Tibial artery (tissue), 4 donors: ENCODE data around the gene PAFAH1B2.
A peak's percentile ranks its signal among the peaks of the same experiment; 100 is the strongest.

Experiments
- DNase-seq, 2 donors: peaks; one replicate each; pipeline ENCODE4 v3.0.0-alpha.2; 2019
- H3K27ac ChIP-seq, 2 donors: fragments of 200-600 bp; sonication (generic) in 1 of 2; 1 replicate in 1 of 2; 2 replicates in 1 of 2; pipeline ENCODE4 v1.5.1; 2018 to 2019; ENCODE audit warnings: mild to moderate bottlenecking in 1 of 2
- H3K27me3 ChIP-seq, 2 donors: fragments of 200-600 bp; sonication (generic) in 1 of 2; one replicate each; pipeline versions ENCODE4 v1.5.1 to v1.6.0; 2016 to 2019
- H3K36me3 ChIP-seq, 3 donors: fragments of 200-600 bp; sonication (generic) in 2 of 3; one replicate each; pipeline ENCODE4 v1.5.1; 2016 to 2019; ENCODE audit warnings: mild to moderate bottlenecking in 2 of 3
- H3K4me1 ChIP-seq, 4 donors: fragments of 200-600 bp; sonication (generic) in 2 of 4; 1 replicate in 3 of 4; 2 replicates in 1 of 4; pipeline ENCODE4 v1.5.1; 2016 to 2019
- H3K4me3 ChIP-seq, 2 donors: fragments of 200-600 bp; sonication (generic) in 1 of 2; 1 replicate in 1 of 2; 2 replicates in 1 of 2; pipeline ENCODE4 v1.5.1; 2018 to 2019; ENCODE audit warnings: mild to moderate bottlenecking in 2 of 2
- H3K9me3 ChIP-seq, 3 donors: fragments of 200-600 bp; sonication (generic) in 1 of 3; one replicate each; pipeline ENCODE4 v1.5.1; 2016 to 2019
- intact Hi-C: fragments of 100-400 bp; cut with DNase I; formaldehyde crosslinking; loops from one replicate; pipeline ENCODE4 v1.15.0; 2023; ENCODE audit warnings: low total_unique reads
- TF ChIP-seq, protein P1 (sequence below), 2 experiments: fragments of 200-600 bp in 1 of 2; fragments of 450-650 bp in 1 of 2; IDR thresholded peaks; one replicate each; pipeline ENCODE4 v1.5.1; 2017 to 2019; ENCODE audit warnings: antibody characterized with exemption in 2 of 2, mild to moderate bottlenecking in 1 of 2, moderate library complexity in 1 of 2

Gene PAFAH1B2

DNA sequence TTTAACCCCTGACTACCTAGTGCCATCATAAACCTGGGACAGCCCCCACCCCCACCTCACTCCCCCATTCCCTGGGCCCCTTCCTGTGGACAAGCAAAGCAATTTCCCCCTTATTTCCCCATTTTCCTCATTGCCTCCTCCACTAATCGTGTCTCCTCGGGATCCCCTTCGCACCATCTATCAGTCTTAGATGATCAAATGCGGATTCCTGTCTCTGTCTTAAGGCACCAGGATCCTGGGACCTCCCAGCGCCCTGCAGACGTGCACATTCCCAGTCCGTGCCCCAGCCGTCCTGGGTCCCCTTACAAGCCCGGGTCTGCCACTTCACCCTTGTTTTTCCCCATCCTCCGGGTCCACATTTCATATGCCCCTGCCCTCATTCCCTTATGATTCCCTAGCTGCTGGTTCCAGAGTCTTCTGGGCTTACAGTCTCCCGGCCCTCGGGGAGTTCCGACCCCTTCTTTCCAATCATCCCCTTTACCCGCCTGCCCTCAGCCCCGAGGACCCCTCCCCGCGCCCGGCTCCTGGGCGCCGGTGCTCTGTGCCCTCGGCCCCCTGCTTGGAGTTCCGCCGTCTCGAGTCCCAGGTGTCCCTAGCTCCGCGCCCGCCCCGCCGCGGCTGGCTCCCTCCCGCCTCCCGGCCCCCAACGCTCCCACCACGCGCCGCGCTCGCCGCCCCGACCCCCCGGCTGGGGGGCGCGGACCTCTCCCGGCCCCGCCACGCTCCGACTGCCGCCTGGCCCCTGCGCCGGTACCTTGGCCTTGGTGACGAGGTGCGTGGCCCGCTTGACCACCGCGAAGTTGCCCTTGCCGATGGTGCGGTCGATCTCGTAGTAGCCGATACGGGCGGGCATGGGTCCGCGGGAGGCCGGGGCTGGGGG is 46.5 kb upstream of the PAFAH1B2 start:
- Histone ChIP-seq H3K4me1 (peaks cover 0 to 58% (median 32%) of the 10 kb centered on the region in 4 donors), H3K4me3 (peak overlapping the region; percentile 92 to 94), H3K36me3 (no peaks in the 10 kb centered on the region), H3K9me3 (no peaks in the 10 kb centered on the region), H3K27me3 (no peaks in the 10 kb centered on the region), H3K27ac (peak overlapping the region; percentile 94 to 99)
- intact Hi-C loops: loop anchor here (5.0 to 10.0 kb wide), 2 partner anchors 103 to 125 kb away; no protein-coding TSS in a partner anchor
- peak in 1 of 2 donors; percentile 38 for DNase-seq
- TF ChIP-seq, protein P1, sequence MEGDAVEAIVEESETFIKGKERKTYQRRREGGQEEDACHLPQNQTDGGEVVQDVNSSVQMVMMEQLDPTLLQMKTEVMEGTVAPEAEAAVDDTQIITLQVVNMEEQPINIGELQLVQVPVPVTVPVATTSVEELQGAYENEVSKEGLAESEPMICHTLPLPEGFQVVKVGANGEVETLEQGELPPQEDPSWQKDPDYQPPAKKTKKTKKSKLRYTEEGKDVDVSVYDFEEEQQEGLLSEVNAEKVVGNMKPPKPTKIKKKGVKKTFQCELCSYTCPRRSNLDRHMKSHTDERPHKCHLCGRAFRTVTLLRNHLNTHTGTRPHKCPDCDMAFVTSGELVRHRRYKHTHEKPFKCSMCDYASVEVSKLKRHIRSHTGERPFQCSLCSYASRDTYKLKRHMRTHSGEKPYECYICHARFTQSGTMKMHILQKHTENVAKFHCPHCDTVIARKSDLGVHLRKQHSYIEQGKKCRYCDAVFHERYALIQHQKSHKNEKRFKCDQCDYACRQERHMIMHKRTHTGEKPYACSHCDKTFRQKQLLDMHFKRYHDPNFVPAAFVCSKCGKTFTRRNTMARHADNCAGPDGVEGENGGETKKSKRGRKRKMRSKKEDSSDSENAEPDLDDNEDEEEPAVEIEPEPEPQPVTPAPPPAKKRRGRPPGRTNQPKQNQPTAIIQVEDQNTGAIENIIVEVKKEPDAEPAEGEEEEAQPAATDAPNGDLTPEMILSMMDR (IDR thresholded peaks at IDR 0.05): no peak

DNA sequence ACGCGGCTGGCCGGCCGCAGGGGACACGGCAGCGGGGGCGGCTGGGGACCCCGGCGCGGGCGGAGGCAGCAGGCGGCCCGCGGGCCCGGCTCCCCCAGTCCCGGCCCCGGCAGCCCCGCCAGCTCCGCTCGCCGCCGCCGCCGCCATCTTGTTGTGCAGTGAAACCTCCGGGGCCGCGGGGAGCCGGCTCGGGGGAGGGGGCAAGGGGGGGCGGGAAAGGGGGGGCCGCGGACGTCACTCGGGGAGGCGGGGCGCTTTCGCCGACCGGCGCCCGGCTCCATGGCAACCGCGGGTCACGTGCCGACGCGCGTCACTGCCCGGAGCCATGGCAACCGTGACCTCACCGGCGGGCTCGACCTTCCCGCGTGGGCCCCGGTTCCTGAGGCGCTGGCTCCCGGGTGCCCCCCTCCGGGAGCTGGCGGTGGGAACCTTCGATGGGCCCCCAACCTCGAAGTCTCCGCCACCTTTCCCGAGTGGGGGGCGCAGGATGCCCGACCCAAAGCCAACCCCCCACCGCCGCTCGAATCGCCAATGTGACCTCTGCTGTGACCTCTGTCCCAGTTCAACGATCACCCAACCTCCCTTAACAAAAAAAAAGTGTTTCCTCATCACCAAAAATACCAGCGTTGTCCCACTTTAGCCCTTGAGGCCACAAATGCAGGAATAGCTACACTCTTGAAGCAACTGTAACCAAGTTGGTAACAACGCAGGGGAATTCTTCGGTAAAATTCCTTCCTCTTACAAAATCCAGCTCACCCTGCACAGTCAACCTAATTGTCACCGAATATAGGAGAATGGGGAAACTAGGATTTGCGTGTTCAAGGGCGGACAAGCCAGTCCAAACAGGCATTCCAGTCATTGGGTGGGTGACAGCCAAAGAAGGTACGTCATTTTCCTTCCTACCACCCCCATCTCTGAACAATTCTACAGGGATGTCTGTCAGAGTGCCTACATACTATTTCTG is 45.5 kb upstream of the PAFAH1B2 start, which contains the start of gene SIK3:
Gene SIK3, minus strand, starts transcription at position 160 of the 964 bp plus-strand sequence. Its CDS starts 13 bp downstream, at position 147.
- intact Hi-C loops: loop anchor here (5.0 to 10.0 kb wide), 2 partner anchors 104 to 124 kb away; no protein-coding TSS in a partner anchor

DNA sequence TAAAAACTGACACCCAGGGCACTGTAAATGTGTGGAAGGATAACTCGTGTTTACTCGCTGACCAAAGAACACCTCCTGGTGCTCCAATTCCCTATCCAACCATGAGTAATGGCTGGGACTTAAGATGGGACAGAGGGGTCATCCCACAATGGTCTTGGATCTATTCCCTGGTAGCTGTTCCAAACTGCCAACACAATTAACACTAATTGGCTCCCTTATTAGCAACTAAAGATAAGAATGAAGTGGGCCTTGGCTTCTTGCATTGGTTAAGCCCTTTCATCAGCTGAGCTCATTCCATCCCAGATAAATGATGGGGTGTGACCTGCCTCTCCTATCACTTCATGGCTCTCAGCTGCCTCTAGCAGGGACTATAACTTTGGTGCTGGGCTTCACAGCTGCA is 44.4 kb upstream of the PAFAH1B2 start:
- H3K36me3 ChIP-seq: no peaks in the 10 kb centered on the region
- intact Hi-C loops: loop anchor here (5.0 to 10.0 kb wide), 2 partner anchors 105 to 123 kb away; no protein-coding TSS in a partner anchor
- peak overlapping the region; percentile 94 to 99 for H3K27ac ChIP-seq
- no peak overlapping the region for H3K4me3 ChIP-seq
- TF ChIP-seq, protein P1 (IDR thresholded peaks at IDR 0.05): no peak
- peaks cover 0 to 37% (median 23%) of the 10 kb centered on the region in 4 donors for H3K4me1 ChIP-seq
- DNase-seq: no peak
- H3K27me3 ChIP-seq: no peaks in the 10 kb centered on the region
- no peaks in the 10 kb centered on the region for H3K9me3 ChIP-seq

More for the DNA sequence above, 45.5 kb upstream of the PAFAH1B2 start, which contains the start of gene SIK3:
- no peaks in the 10 kb centered on the region for H3K36me3 ChIP-seq
- H3K27ac ChIP-seq: peak within 1 kb of the TSS; percentile 94 to 99
- H3K27me3 ChIP-seq: no peaks in the 10 kb centered on the region
- H3K4me3 ChIP-seq: peak within 1 kb of the TSS; percentile 92 to 94
- H3K9me3 ChIP-seq: no peaks in the 10 kb centered on the region
- TF ChIP-seq, protein P1 (IDR thresholded peaks at IDR 0.05): peak in 1 of 2 experiments; percentile 9
- H3K4me1 ChIP-seq: peaks cover 0 to 49% (median 29%) of the 10 kb centered on the region in 4 donors
- DNase-seq: peak; percentile 85 to 95

DNA sequence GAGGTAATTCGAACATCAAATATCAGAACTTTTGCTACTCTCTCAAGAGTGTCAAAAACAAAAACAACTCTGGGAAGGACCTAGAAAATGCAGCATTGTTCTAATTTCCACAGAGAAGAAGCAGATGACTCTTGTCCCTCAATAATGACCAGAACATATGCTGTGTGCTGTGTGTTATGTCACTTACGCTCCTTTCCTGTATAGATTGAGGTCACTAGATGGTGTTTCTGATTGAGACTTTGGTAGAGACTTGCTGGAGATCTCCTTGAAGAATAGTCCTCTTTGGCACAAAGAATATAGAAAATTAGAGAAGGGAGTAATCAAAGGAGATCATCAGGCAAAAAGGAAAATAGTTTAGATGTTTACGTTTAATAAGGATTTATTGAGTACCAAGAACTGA is 43.5 kb upstream of the PAFAH1B2 start:
- Histone ChIP-seq H3K9me3 (no peaks in the 10 kb centered on the region), H3K27me3 (no peaks in the 10 kb centered on the region), H3K4me3 (no peak overlapping the region), H3K4me1 (peaks cover 0 to 29% (median 17%) of the 10 kb centered on the region in 4 donors), H3K36me3 (no peaks in the 10 kb centered on the region), H3K27ac (no peak overlapping the region)
- intact Hi-C loops: no loop called here
- TF ChIP-seq, protein P1 (IDR thresholded peaks at IDR 0.05): no peak
- no peak for DNase-seq
